ENCODE results near the gene LETM1.

The LETM1 gene

GRCh38 chr4:1825326-1825725 lies 30.6 kb downstream of the LETM1 start:
- DNase-seq (ENCODE audit: low spot score), result no peak

DNA sequence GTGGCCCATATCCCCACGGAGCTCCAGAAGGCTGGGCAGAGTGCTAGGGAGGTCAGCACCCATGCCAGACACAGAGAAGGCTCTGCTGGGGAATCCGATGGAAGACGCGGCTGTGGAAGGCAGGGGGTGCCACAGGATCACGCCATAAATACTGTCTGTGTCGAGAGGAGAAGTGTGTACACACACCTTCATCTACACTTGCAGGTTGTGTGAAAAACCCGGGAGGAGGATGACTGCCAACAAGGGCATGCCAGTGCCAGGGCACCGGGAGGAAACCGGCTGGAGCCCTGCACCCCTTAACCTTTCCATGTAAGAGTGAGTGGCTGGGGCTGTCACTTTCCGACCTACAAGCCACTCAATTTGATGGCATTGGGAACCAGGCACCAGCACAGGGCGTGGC lies 31.2 kb downstream of the LETM1 start:
- no peak for DNase-seq (ENCODE audit: low spot score)

GRCh38 chr4:1823545-1823932 lies 32.4 kb downstream of the LETM1 start:
- no peak for DNase-seq (ENCODE audit: low spot score)

GRCh38 chr4:1822568-1823544 lies 33.1 kb downstream of the LETM1 start:
- no peak for DNase-seq (ENCODE audit: low spot score)

DNA sequence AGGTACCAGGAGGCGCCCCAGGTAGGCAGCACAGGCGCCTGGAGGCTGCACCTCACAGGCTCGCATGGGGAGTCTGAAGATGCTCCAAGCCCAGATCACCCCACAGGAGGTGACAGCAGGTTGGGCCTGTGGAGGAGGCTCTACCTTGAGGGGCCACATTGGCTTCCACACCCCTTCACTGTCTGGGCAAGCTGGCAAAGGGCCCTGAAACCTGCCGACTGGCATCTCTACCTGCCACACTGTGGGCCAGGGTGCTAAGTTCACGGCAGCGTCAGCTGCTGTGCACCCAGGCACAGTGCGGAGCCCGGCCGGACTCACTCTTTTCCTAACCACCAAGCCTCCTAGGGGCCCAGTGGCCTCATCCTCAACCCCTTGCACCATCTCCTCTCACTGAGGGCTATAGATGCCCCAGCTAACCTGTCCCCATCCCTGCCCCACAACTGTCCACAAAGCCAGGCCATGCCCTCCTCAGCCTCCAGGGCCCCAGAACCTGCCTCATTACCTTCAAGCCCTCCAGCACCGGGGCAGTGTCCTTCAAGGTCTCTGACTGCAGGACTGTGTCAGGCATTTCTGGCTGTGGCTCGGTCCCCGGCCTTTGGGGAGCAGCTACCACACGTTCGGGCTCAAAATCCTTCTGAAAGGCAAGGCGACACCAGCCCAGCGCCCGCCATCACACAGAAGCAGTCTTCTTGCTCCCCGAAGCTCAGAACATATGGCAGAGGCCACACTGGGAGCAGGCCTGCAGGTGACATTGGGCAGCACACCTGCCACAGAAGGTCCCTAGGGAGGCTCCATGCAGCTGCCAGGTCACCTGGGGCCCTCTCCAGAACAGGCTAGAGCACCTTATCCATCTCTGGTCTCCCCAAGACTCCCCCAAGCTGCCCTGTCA lies 34.0 kb downstream of the LETM1 start:
- no peak for DNase-seq (ENCODE audit: low spot score)

DNA sequence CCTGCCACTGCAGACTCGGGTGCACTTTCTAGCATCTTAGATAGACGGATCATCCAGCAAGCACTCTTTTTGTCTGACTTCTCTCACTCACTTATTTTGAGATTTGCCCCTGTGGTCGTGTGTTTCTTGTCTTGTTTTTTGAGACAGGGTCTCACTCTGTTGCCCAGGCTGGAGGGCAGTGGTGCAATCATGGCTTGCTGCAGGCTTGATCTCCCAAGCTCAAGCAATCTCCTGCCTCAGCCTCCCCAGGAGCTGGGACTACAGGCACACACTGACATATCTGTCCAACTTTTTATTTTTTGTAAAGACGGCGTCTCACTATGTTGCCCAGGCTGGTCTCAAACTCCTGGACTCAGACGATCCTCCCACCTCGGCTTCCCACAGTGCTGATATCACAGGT lies 36.1 kb downstream of the LETM1 start:
- no peak for DNase-seq (ENCODE audit: low spot score)

- no peak for DNase-seq (ENCODE audit: low spot score)
These were observed 36.7 kb downstream of the LETM1 start for GRCh38 chr4:1819284-1819683.

- DNase-seq (ENCODE audit: low spot score), result no peak
These were observed 39.7 kb downstream of the LETM1 start for GRCh38 chr4:1815997-1816860.

- DNase-seq (ENCODE audit: low spot score), result no peak
These were observed 40.6 kb downstream of the LETM1 start for GRCh38 chr4:1815096-1815996.

GRCh38 chr4:1814453-1814852 lies 41.5 kb downstream of the LETM1 start:
- no peak for DNase-seq (ENCODE audit: low spot score)

- DNase-seq (ENCODE audit: low spot score), result peak; percentile 26
These were observed 42.0 kb downstream of the LETM1 start for GRCh38 chr4:1813915-1814314.

DNA sequence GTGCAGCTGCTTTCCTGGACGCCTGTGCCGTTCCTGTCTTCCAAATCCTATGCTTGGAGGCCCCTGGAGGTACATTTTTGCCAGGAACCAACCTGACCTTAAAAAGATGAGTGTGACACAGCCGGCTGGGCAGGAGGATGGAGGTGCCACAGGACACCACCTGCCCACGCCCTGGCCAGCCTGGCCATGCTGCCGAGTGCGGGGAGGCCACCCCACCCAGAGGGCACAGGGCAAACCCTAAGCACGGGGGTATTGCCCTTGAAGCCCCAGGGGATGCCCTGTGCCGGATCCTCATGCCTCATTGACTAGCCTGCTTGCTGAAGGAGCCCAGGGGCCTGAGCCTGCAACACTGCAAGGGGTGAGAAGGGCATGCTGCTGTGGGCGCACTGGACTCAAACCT lies 42.7 kb downstream of the LETM1 start:
- no peak for DNase-seq (ENCODE audit: low spot score)

DNA sequence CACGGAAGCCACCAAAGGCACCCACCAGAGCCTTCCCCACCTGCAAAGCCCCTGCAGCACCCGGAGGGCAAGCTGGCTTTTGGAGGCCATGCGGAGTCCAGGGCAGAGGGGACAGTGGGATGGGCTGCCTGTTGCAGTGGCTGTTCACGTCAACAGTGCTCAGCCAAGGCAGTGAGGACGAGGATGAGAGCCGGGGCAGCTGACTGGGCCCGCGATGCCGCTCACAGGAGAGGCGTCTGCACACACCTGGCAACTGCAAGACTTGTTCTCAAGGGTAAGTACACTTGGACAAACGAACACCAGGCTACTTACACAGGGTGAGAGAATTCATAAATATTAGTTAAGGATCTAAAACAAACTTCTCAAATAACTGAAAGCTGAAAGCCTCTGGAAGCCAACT lies 43.2 kb downstream of the LETM1 start:
- no peak for DNase-seq (ENCODE audit: low spot score)

DNA sequence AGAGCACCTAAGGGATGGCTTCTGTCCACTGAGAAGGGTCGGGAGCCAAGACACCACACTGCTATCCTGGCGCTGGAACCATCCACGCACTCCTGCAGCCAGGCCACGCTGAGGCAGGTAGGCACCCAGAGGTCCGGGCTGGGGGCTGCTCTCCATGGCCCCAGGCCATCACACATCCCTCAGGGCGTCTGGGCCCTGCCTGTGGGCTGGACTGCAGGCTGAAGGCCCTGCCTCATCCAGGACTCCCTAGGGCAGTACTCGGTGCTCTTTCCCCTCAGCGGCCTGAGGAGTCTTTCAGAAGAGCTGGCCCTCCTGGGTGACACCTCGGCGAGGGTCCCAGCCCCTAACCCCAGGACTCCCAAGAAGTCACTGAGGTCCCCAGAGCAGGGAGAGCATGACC lies 45.2 kb downstream of the LETM1 start:
- DNase-seq (ENCODE audit: low spot score), result no peak

- peak; percentile 80 for DNase-seq (ENCODE audit: low spot score)
These were observed 46.0 kb downstream of the LETM1 start for GRCh38 chr4:1809754-1810502.

DNA sequence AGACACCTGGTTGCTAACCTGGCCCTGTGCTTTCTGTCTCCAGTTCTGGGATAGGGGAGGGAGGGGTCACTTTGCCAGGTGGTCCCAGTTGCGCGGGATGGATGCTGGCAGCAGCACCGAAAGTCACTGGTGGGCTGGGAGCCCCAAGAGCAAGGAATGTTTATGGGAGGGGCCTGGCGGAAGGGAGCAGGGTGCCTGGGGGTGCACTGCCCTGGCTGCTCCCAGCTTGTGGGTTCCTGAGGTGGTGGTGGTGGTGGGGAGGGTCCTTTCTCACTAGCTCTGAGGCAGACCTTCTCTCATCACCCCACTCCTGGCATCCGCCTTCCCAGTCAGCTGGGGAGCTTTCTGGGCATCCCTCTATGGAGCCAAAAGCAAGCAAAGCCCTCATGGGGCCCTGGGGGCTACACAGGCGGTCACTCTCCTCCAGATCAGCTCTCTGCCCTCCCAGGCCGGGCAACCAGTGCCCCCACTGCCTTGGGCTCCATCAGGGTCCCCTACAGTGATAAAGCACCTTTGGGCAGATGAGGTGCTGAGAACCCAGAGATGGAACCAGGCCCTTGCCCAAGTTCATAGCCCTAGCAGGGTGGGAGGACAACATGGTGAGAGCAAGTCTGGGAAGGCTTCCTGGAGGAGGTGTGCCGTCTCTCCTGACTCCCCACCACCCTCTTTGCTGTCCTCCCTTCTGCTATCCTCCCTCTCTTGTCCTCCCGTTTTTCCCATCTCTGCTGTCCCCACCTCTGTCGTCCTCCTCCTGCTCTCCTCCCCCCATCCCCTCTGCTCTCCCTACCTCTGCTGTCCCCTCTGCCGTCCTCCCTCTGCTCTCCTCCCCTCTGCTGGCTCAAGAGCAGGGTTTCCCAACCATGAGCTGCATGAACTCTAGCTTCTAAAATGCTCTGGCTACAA lies 46.9 kb downstream of the LETM1 start:
- no peak for DNase-seq (ENCODE audit: low spot score)

DNA sequence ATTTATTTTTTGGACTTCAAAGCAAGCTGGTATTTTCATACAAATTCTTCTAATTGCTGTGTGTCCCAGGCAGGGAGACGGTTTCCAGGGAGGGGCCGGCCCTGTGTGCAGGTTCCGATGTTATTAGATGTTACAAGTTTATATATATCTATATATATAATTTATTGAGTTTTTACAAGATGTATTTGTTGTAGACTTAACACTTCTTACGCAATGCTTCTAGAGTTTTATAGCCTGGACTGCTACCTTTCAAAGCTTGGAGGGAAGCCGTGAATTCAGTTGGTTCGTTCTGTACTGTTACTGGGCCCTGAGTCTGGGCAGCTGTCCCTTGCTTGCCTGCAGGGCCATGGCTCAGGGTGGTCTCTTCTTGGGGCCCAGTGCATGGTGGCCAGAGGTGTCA lies 47.6 kb downstream of the LETM1 start:
- DNase-seq (ENCODE audit: low spot score), result no peak

DNA sequence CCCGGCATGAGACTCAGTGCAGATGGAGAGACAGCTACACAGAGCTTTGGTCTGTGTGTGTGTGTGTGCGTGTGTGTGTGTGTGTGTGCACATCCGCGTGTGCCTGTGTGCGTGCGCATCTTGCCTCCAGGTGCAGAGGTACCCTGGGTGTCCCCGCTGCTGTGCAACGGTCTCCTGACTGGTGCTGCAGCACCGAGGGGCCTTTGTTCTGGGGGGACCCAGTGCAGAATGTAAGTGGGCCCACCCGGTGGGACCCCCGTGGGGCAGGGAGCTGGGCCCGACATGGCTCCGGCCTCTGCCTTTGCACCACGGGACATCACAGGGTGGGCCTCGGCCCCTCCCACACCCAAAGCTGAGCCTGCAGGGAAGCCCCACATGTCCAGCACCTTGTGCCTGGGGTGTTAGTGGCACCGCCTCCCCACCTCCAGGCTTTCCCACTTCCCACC lies 48.6 kb downstream of the LETM1 start:
- DNase-seq (ENCODE audit: low spot score), result peak; percentile 47
